Suprapubic skin (tissue), 4 donors: Measurements from ENCODE around the gene ZNF157. TPM values are rescaled to one million over a fixed set of nuclear protein-coding genes. Genes with fewer than 3 reads are reported as not detected.

ENCODE experiments used
- DNase-seq, 2 donors: peaks; one replicate each; pipeline ENCODE4 v3.0.0-alpha.2; 2019; ENCODE audit warnings: low spot score in 2 of 2
- H3K27ac ChIP-seq: fragments of 200-600 bp; sonication (generic); one replicate; pipeline ENCODE4 v1.5.1; 2019
- H3K27me3 ChIP-seq: fragments of 200-600 bp; sonication (generic); one replicate; pipeline ENCODE4 v1.5.1; 2019
- H3K36me3 ChIP-seq: fragments of 200-600 bp; sonication (generic); one replicate; pipeline ENCODE4 v1.5.1; 2019
- H3K4me1 ChIP-seq: fragments of 200-600 bp; sonication (generic); one replicate; pipeline ENCODE4 v1.5.1; 2019
- H3K4me3 ChIP-seq: fragments of 200-600 bp; sonication (generic); one replicate; pipeline ENCODE4 v1.5.1; 2019; ENCODE audit warnings: mild to moderate bottlenecking
- H3K9me3 ChIP-seq: fragments of 200-600 bp; sonication (generic); one replicate; pipeline ENCODE4 v1.5.1; 2019
- CTCF ChIP-seq, 2 donors: fragments of 200-600 bp in 1 of 2; fragments of 450-650 bp in 1 of 2; sonication (generic) in 1 of 2; IDR thresholded peaks; one replicate each; pipeline ENCODE4 v1.5.1; 2016 to 2019; ENCODE audit warnings: antibody characterized with exemption in 2 of 2, mild to moderate bottlenecking in 1 of 2, moderate library complexity in 1 of 2
- EP300 ChIP-seq: sonication (generic); formaldehyde crosslinking; IDR thresholded peaks from one replicate; pipeline ENCODE4 v1.6.1; 2017; ENCODE audit warnings: antibody characterized with exemption
- POLR2A ChIP-seq, 2 donors: fragments of 450-650 bp; IDR thresholded peaks; one replicate each; pipeline ENCODE4 v1.6.1; 2017; ENCODE audit warnings: antibody characterized with exemption in 2 of 2, mild to moderate bottlenecking in 2 of 2, moderate library complexity in 2 of 2
- POLR2AphosphoS5 ChIP-seq, 3 donors: sonication (generic); formaldehyde crosslinking; IDR thresholded peaks; one replicate each; pipeline ENCODE4 v1.6.1; 2017; ENCODE audit warnings: antibody characterized with exemption in 3 of 3
- WGBS: methylation state at CpG from one replicate; pipeline ENCODE4 v1.1.5; 2018; 5-methylcytosine and 5-hydroxymethylcytosine counted together
- total RNA-seq, 4 donors: library from RNA; depleted of rRNA; stranded (reverse); fragments of >200 nt; gene quantifications; one replicate each; pipeline ENCODE4 v1.1.0, GENCODE V29; 2016

Gene ZNF157
- total RNA-seq, 4 donors from 2014 or later: 0.18 to 0.40 TPM; not detected in 2

GRCh38 chrX:47358387-47359065 is 11.9 kb upstream of the ZNF157 start:
- Histone ChIP-seq H3K4me1 (no peaks in the 10 kb centered on the region), H3K36me3 (no peaks in the 10 kb centered on the region), H3K27me3 (no peaks in the 10 kb centered on the region), H3K4me3 (no peak overlapping the region), H3K9me3 (no peaks in the 10 kb centered on the region), H3K27ac (no peak overlapping the region)
- no peak for DNase-seq
- WGBS: 44% methylated on average over 5 of the region's 5 CpGs
- TF ChIP-seq POLR2AphosphoS5 (IDR thresholded peaks at IDR 0.05) (no peak), EP300 (no peak)

GRCh38 chrX:47360423-47361179 is 9.8 kb upstream of the ZNF157 start:
- no peak for DNase-seq
- Histone ChIP-seq H3K36me3 (no peaks in the 10 kb centered on the region), H3K9me3 (no peaks in the 10 kb centered on the region), H3K27me3 (no peaks in the 10 kb centered on the region), H3K27ac (no peak overlapping the region), H3K4me1 (no peaks in the 10 kb centered on the region), H3K4me3 (no peak overlapping the region)
- TF ChIP-seq POLR2A (IDR thresholded peaks at IDR 0.05) (no peak), POLR2AphosphoS5 (IDR thresholded peaks at IDR 0.05) (no peak), EP300 (no peak), CTCF (IDR thresholded peaks at IDR 0.05) (no peak)
- 73% methylated on average over 7 of the region's 7 CpGs for WGBS

GRCh38 chrX:47361538-47362511 is 8.6 kb upstream of the ZNF157 start:
- H3K4me3 ChIP-seq: peak overlapping the region; percentile 28

GRCh38 chrX:47366041-47366722 is 4.2 kb upstream of the ZNF157 start:
- 34% methylated on average over 27 of the region's 32 CpGs for WGBS
- no peaks in the 10 kb centered on the region for H3K36me3 ChIP-seq
- peak; percentile 68 to 75 for DNase-seq
- no peak for TF ChIP-seq POLR2AphosphoS5 (IDR thresholded peaks at IDR 0.05)
- no peak for TF ChIP-seq EP300
- TF ChIP-seq CTCF (IDR thresholded peaks at IDR 0.05): no peak
- TF ChIP-seq POLR2A (IDR thresholded peaks at IDR 0.05): no peak
- peak overlapping the region; percentile 43 for H3K4me3 ChIP-seq
- peaks cover 4% of the 10 kb centered on the region for H3K4me1 ChIP-seq
- no peaks in the 10 kb centered on the region for H3K27me3 ChIP-seq
- H3K9me3 ChIP-seq: no peaks in the 10 kb centered on the region
- no peak overlapping the region for H3K27ac ChIP-seq

More at GRCh38 chrX:47361538-47362511, 8.6 kb upstream of the ZNF157 start:
- Histone ChIP-seq H3K27ac (no peak overlapping the region), H3K9me3 (no peaks in the 10 kb centered on the region), H3K36me3 (no peaks in the 10 kb centered on the region), H3K4me1 (peaks cover 4% of the 10 kb centered on the region), H3K27me3 (no peaks in the 10 kb centered on the region)
- WGBS: 58% methylated on average over 13 of the region's 13 CpGs
- TF ChIP-seq POLR2A (IDR thresholded peaks at IDR 0.05) (no peak), EP300 (no peak), POLR2AphosphoS5 (IDR thresholded peaks at IDR 0.05) (no peak), CTCF (IDR thresholded peaks at IDR 0.05) (no peak)
- peak in 1 of 2 donors; percentile 75 for DNase-seq

GRCh38 chrX:47373198-47373597 is 2.8 kb downstream of the ZNF157 start:
- 66% methylated on average over 5 of the region's 5 CpGs for WGBS
- DNase-seq: no peak

More at GRCh38 chrX:47373198-47373597, 2.8 kb downstream of the ZNF157 start:
- Histone ChIP-seq H3K9me3 (no peaks in the 10 kb centered on the region), H3K4me3 (no peak overlapping the region), H3K36me3 (no peaks in the 10 kb centered on the region), H3K4me1 (no peaks in the 10 kb centered on the region), H3K27me3 (no peaks in the 10 kb centered on the region), H3K27ac (no peak overlapping the region)
- no peak for TF ChIP-seq POLR2AphosphoS5 (IDR thresholded peaks at IDR 0.05)
- no peak for TF ChIP-seq CTCF (IDR thresholded peaks at IDR 0.05)
- no peak for TF ChIP-seq POLR2A (IDR thresholded peaks at IDR 0.05)
- no peak for TF ChIP-seq EP300
